ENCODE data around the gene PRKG1. TPM values are rescaled to one million over a fixed set of nuclear protein-coding genes. Genes with fewer than 3 reads are reported as not detected.

Gene PRKG1
- total and polyA plus RNA-seq, 2 of the 8 experiments (the other 6 are each of a cell fraction or from before 2014, with no cell fraction given): 4.2 to 15.2 TPM

GRCh38 chr10:51394039-51394438 lies 319.8 kb downstream of the PRKG1 start:
- Histone ChIP-seq H3K36me3 (ENCODE audit: control insufficient read depth in 2 of 4, insufficient read depth in 4 of 4, low read length in 3 of 4) (peaks cover 0 to 3% (median 0%) of the 10 kb centered on the region in 4 experiments; a peak in 1 of 8 replicates), H2AK5ac (ENCODE audit: low read depth, low read length) (no peak overlapping the region), H2BK120ac (replicated peaks; ENCODE audit: low read depth, low read length) (no peak overlapping the region), H3K79me2 (ENCODE audit: control insufficient read depth in 1 of 2, insufficient read depth in 2 of 2, low read length in 2 of 2) (no peaks in the 10 kb centered on the region), H2BK20ac (ENCODE audit: low read length) (no peak overlapping the region), H3K27ac (ENCODE audit: low read depth, low read length) (no peak overlapping the region), H3K18ac (ENCODE audit: extremely low read depth, low read length) (no peak overlapping the region), H2BK5ac (ENCODE audit: low read depth, low read length) (no peak overlapping the region), H3K14ac (ENCODE audit: insufficient read length) (no peak overlapping the region), H3K4me2 (ENCODE audit: insufficient read depth in 1 of 2, low read depth in 2 of 2, low read length in 2 of 2) (no peak overlapping the region), H3K27me3 (replicated peaks in 1 of 4; ENCODE audit: control insufficient read depth in 3 of 4, extremely low read depth in 1 of 4, insufficient read depth in 3 of 4, low read length in 3 of 4) (no peaks in the 10 kb centered on the region), H3K79me1 (ENCODE audit: low read depth, low read length) (no peaks in the 10 kb centered on the region), H3K9me3 (ENCODE audit: insufficient read depth in 2 of 2, low read depth in 1 of 2, low read length in 1 of 2) (peaks cover 0 to 5% of the 10 kb centered on the region in 2 experiments; a peak in 1 of 4 replicates), H3K4ac (replicated peaks; ENCODE audit: insufficient read length, low read depth, low read length) (no peak overlapping the region), H2BK15ac (ENCODE audit: low read length) (no peak overlapping the region), H3K4me3 (ENCODE audit: extremely low read depth in 1 of 4, insufficient read depth in 2 of 4, low read depth in 3 of 4, low read length in 4 of 4) (no peak overlapping the region), H3K23ac (ENCODE audit: insufficient read length) (no peak overlapping the region), H4K91ac (replicated peaks; ENCODE audit: insufficient read length, low read length) (no peak overlapping the region), H3K4me1 (replicated peaks in 1 of 4; ENCODE audit: control insufficient read depth in 3 of 4, insufficient read depth in 4 of 4, low read length in 3 of 4) (no peaks in the 10 kb centered on the region), H2BK12ac (ENCODE audit: low read depth, low read length) (no peak overlapping the region), H4K8ac (ENCODE audit: extremely low read depth, insufficient read depth, low read length) (no peak overlapping the region), H2AFZ (ENCODE audit: low read length) (no peak overlapping the region), H4K5ac (ENCODE audit: insufficient read length, low read depth, low read length) (no peak overlapping the region), H4K20me1 (replicated peaks in 1 of 2; ENCODE audit: control insufficient read depth in 1 of 2, insufficient read depth in 2 of 2, low read length in 2 of 2) (no peaks in the 10 kb centered on the region), H3K9ac (replicated peaks in 1 of 4; ENCODE audit: extremely low read depth in 1 of 4, low read depth in 3 of 4, low read length in 3 of 4) (no peak overlapping the region), H3K56ac (replicated peaks; ENCODE audit: insufficient read length, low read depth, low read length) (no peak overlapping the region), H3K23me2 (ENCODE audit: low read depth, low read length) (no peaks in the 10 kb centered on the region)
- CTCF ChIA-PET (ENCODE audit: partially characterized antibody): no interaction called here
- POLR2A ChIA-PET (ENCODE audit: partially characterized antibody): interaction anchor here (1.1 kb wide), 1 partner anchor 320 kb away, joined by 3 read pairs; the partner anchor contains the start of gene PRKG1
- DNase-seq (ENCODE audit: low read depth in 1 of 2, low spot score in 2 of 2) (no peak), FAIRE-seq (no peak)
- TF ChIP-seq TBP (IDR thresholded peaks at IDR 0.05; ENCODE audit: low read depth, low read length) (no peak), TCF12 (IDR thresholded peaks at IDR 0.05; ENCODE audit: low read depth, low read length) (no peak), BRCA1 (IDR thresholded peaks at IDR 0.05; ENCODE audit: low read depth, low read length) (no peak), SP1 (IDR thresholded peaks at IDR 0.05; ENCODE audit: low read depth, low read length) (no peak), YY1 (IDR thresholded peaks at IDR 0.05; ENCODE audit: low read depth, low read length) (no peak), HDAC2 (IDR thresholded peaks at IDR 0.05; ENCODE audit: borderline replicate concordance in 1 of 2, low read depth in 2 of 2, low read length in 2 of 2) (no peak), CHD1 (IDR thresholded peaks at IDR 0.05; ENCODE audit: low read depth, low read length) (no peak), POLR2A (IDR thresholded peaks at IDR 0.05; ENCODE audit: control extremely low read depth in 1 of 2, low read depth in 2 of 2, low read length in 2 of 2) (no peak), GABPA (IDR thresholded peaks at IDR 0.05; ENCODE audit: borderline replicate concordance, insufficient read depth, low read length) (no peak), ASH2L (IDR thresholded peaks at IDR 0.05; ENCODE audit: low read length) (no peak), BCL11A (IDR thresholded peaks at IDR 0.05; ENCODE audit: low read depth in 2 of 2, low read length in 2 of 2) (no peak), NANOG (IDR thresholded peaks at IDR 0.05; ENCODE audit: insufficient read depth, low read depth, low read length, poor library complexity, severe bottlenecking) (no peak), GTF2F1 (IDR thresholded peaks at IDR 0.05; ENCODE audit: borderline replicate concordance, low read depth, low read length) (no peak)
- 96% methylated on average over 3 of the region's 3 CpGs; no CpG with 5 or more reads in 1 of the 2 experiments for whole genome bisulfite sequencing, 2 experiments (ENCODE audit: extremely low coverage in 1 of 2, insufficient coverage in 1 of 2, insufficient read length in 1 of 2, insufficient replicate concordance in 2 of 2, low coverage in 1 of 2, low lambda C conversion rate in 2 of 2, missing lambda C conversion rate in 1 of 2)

Measured in H1 (cell line).